HG03139 (cell line): ENCODE data around the gene ATP2B2.

ENCODE experiments used
- ATAC-seq: cut with Tn5 transposase; IDR thresholded peaks from one replicate; pipeline ENCODE4 v1.9.1; 2021; ENCODE audit not compliant: unreplicated experiment

The ATP2B2 gene

GRCh38 chr3:10286596-10287295 is 218.6 kb downstream of the ATP2B2 start:
- no peak for ATAC-seq

GRCh38 chr3:10286133-10286524 is 219.3 kb downstream of the ATP2B2 start:
- no peak for ATAC-seq

DNA sequence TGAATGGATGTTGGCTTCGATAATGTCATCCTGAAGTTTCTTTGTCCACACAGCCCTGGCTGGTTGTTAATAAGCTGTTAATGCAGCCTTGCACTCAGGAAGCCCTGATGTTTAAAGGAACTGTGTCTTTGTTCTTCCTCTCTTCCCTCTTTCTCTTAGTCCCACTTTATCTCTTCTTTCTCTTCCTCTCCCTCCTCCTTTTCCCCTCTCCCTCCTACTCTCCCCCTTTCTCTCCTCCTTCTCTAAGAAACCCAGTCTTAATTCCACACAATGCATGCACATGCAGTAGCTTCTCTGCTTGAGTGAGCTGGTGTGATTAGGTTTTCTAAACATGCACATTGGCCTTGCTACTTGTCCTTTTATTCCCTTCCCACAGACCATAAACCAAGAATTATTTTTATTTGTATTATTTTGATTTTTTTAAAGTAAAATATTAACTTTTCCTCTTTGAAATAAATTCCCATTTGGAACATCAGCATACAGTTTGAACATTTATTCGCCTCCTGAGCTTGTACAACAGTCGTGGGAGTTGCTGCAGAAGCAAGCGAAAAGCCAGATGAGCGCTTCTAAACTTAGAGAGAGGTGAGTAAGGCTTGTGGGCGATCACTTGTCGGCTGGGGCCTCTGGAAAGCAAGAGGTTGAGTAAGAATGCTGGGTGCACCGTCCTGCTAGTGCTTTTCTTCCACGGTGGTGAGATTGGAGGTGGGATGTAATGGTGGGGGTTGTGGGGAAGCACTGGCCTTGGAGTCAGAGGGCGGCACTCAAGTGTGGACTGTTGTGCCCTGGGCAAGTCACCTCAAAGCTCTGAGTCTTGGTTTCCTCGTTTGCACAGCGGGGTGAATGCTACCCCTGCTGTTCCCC is 219.9 kb downstream of the ATP2B2 start:
- no peak for ATAC-seq

DNA sequence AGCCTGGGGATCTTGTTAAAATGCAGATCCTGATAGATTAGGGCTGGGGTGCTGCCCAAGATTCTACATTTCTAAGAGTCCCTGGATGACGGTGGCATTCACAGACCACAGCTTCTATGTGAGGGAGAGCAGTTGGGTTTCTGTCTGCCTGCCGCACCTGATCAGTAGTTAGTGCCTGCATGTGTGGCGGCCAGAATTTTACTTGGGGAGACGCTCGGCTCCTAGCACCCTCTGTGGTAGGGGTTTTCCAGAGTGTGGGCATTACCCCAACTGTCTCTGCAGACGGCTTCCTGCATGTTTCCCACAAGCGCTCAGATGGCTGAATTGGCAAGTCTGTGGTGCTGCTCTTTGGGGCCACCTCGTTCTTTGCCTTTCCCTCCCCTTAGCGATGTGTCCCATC is 220.9 kb downstream of the ATP2B2 start:
- no peak for ATAC-seq

DNA sequence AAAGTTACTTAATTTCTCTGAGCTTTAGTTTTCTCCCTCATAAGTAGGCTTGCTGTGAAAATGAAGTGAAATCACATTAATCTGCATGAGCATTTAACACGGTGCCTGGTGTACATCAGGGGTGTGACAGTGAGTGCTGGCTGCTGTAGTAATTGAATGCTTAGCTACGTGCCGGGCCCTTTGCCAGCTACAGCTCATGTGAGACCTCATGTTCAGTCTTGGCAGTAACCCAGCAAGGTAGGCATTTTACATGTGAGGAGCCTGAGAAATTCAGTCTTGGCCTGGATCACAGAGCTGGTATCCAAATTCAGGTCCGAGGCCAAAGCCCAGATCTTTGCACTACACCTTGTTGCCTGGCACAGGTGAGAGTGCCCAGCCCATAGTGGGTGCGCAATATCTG is 221.7 kb downstream of the ATP2B2 start:
- ATAC-seq: no peak

- no peak for ATAC-seq
Measured at GRCh38 chr3:10281951-10282350, 223.4 kb downstream of the ATP2B2 start.

DNA sequence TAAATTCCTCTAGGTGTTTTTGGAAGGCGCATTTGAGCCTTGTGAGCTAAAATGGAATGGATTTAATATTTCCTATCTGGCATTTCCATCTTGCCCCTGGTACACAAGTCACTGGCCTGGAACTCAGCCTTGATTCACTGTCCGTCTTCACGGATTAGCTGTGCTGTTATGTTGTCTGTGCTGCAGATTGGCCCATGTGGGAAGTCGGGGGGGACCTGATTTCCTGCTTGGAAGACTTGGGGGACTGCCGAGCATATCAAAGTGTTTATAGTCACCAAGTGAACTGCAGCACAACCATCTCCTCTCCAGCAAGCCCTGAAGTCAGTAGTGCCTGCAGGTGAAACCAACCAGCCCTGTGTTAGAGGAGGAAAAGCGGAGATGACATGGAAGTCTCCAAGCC is 224.8 kb downstream of the ATP2B2 start:
- no peak for ATAC-seq

DNA sequence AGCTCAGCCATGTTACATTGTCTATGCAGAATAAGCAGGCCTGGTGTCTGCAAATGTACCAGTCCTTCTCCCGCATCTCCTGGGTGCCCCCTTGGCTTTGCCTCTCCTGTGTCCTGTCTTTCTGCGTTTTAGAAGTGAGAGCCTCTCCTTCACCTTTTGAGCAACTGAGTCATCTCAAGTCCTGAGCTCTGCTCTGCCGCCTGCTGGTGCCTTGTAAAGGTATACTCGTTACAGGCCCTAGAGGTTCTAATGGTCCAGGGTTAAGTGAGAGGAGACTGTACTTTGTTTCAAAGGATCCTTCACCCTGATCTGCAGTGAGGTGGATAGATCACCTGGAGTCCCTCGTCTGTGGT is 225.2 kb downstream of the ATP2B2 start:
- no peak for ATAC-seq

DNA sequence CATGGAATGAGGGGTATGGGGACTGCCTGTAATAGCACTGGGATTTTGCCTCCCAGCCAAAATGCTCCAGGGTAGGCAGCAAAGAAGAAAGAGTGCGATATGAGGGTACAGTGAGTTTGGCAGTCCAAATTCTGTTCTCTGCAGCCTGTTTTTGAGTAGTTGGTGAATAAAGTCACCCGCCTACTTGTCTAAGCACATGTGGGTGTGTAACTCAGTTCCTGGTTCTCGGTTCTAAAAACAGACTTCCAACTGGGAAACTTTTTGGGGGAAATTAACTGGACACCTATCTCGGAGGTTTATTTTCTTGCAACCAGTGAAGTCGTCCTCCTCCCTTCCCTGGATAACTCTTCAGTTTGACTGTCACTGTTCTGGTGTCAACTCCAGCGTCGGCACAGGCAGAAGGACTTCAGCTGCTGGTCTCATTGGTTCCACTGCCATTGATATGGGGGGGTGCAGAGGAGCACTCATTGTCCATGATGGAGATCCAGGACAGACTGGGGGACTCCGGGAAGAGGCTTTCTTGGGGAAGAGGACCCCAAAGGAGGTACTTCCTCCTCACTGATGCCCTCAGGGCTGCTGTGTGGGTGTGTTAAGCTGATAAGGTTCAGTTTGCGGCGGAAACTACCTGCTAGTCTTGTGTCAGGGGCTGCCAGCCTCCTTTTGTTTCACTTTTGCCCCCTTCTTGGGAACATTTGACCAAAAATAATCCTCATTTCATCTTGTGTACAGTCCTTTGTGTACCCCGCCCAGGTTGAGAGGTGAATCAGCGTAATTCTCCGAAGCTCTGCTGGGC is 225.8 kb downstream of the ATP2B2 start:
- no peak for ATAC-seq

- ATAC-seq: no peak
Measured at GRCh38 chr3:10278501-10278900, 226.9 kb downstream of the ATP2B2 start.

DNA sequence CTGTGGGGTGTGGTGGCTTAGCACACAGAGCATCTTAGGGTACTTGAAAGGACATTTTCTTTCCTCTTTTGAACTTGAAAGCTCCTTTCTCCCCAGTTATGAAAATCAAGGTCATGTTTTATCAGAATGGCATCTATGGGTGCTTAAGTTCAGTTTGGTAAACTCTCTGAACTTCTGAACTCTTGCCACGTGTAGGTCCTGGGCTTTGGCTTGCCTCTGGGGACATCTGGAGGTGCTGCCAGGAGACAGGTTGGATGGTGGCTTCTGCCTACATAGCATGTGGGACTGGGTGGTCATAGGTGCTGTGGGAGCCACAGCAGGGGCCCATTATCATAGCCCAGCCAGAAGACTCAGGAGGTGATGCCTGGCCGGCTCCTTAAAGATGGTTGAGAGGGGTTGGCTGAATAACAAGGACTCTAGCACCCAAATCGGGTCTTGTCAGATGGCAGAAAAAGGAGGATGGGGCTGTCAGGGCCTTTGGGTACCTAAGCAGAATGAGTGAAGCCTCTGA is 228.2 kb downstream of the ATP2B2 start:
- ATAC-seq: no peak

DNA sequence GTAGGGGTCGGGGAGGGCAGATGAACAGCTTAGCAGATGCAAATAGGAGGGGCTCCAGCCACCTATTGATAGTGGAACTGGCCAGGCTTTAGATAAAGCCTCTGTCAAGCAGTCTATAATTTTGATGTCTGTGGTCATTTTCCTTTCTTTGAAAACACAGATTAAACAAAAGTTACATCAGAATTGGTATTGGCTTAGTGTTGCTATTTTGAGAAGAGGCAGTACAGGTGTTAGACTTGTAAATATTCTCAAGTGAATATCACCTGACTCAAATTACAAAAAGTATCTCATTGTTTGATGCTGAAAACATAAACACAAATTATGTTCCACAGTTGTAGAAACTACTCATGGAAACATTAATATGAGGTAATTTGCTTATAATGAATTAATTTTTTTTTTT is 230.8 kb downstream of the ATP2B2 start:
- ATAC-seq: no peak
